Forelimb muscle (tissue), 1 donor: ENCODE results near the gene HYAL2. TPM values are rescaled to one million over a fixed set of nuclear protein-coding genes. Genes with fewer than 3 reads are reported as not detected.

Experiments used
- DNase-seq: peaks from one replicate; pipeline ENCODE4 v3.0.0-alpha.2; 2013; ENCODE audit warnings: low read depth
- polyA plus RNA-seq: library from polyadenylated mRNA; unstranded; fragments of 120-200 nt; gene quantifications from one replicate; pipeline ENCODE4 v1.2.1, GENCODE V29; 2013; ENCODE audit not compliant: insufficient read length

Gene HYAL2
- polyA plus RNA-seq, 1 donor = 39.7 TPM

DNA sequence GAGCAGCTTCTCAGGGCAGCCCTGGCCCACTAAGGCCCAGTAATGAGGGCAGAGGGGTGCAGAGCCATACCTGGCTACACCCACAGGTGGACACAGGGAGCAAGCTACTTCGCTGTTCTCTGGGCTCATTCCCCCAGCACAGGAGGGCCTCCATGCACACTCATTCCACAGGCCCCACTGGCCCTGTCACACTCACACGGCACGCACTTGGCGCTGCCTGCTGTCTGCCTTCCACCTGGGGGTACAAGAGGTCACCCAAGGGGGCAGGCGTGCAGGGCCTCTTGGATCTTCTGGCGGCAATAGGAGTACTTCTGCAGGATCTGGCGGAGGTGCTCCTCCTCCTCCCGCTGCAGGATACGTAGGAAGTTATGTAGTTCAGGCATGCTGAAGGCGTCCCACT lies 7.8 kb upstream of the HYAL2 start:
- DNase-seq = no peak

DNA sequence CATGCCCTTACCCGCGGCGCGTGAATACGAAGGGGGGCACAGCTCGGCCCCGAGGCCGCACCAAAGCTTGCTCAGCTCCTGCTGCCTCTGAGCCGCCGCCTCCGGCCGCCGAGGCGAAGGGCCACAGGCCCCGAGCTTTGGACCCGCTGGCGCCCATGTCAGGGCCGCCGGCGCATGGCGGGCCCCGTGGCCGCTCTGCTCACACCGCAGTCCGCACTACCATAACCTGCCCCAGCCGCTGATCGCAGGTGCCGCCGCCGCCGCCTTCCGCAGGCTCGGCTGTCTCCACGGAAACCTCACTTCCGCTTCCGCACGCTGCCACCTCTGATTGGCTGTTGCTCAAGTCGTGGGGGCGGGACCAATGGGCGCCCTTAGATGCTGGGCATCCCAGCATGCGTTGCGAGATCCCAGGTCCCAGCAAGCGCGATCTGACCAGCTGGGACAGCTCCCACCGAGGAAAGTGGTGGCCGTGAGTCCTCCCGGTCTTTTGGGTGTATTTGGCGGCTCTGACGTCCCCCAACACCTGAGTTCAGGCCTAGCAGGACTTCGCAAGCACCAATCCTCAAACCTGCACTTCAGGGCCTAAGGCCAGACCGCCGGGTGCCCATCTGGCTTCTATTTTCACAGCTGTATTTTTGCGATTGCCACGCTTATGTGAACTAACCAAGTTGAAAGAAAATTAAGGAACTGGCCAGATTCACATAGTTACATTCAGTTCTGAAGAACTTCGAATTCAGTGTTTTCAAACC lies 5.6 kb upstream of the HYAL2 start, which contains the start of gene TUSC2:
TSS of gene TUSC2 (minus strand) at position 281 of the 749 bp plus-strand sequence. CDS start at position 157, 124 bp downstream.
- DNase-seq = peak; percentile 83

DNA sequence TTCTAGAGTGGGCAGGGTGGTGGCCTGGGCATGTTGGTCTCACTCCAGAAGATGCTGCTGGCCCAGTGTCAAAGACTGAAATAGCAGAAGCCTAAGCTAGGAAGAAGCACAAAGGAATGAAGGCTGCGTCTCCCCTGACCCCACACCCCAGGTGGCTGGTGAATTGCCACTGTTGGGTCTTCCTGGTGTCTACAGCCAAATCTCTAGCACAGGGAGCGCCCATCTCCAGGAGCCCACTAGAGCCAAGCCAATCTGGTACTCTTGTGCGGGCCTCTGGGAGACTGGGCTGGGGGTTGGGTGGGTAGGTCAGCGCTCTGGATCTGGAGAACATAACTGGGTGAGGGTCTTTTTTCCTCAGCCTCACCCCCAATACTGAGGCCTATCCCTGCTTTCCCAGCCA lies 4.6 kb upstream of the HYAL2 start:
- DNase-seq = no peak

DNA sequence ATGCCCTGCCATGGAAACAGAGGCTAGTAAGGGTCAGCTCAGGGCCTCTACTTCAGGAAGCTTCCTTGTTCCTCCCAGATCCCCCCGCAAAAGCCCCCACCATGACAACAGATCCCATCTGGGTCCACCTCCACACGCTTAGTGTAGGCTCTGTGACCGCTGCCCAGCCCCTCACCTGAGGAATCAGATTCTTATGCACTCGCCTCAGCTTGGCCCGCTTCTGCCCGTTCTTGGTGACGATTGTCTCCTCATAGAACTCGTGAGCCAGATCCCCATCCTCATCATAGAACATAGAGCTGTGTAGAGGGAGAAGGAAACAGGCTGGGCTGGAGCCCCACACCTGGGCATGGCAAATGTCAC lies 3.6 kb upstream of the HYAL2 start:
- no peak for DNase-seq

DNA sequence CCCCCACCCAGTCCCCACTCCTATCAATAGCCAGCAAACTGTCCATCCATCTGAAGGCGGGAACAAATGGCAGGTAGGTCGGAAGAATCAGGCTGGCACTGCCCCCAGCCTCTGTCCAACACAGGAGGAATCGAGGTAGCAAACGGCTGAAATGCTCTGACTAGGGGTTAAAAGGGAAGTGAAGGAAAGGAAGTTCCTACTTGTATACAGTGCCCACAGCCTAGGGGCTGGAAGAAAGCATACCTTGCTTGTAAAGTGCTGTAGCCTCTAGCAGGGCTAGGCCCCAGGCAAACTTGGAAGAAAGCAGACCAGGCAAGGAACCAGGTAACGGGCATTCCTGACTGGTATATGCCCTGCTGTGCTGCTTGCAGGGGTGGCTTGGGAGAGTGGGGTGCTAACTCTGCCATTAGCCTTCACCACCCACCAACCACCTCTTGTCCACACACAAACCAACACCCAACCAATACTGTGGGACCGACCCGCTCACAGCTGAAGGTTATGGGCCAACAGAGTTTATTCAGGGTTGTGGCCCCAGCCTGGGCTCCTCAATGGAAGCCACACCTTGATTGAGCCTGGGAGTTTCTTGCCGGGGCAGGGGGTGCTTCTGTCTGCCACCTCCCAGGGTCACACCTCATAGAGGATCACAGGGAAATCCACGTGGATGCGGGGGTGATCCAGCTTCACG lies 3.1 kb upstream of the HYAL2 start:
- no peak for DNase-seq

DNA sequence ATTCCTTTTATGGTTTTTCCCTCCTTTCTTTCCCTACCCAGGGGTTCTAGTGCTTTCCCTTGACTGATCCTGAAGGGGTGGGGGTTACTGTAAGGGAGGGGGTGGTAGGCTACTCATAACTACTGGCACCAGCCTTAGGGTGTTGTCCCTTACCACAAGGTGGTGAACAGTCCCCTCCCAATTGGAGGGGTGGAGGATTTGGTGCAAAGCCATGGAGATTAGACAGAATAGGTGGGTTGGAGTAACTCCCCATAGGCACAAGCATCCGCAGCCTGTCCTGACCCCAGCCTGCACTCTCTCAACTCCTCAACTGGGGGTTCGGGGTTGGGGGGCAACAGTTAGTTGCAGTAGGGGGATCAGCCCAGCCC lies 2.6 kb upstream of the HYAL2 start:
- DNase-seq = no peak

DNA sequence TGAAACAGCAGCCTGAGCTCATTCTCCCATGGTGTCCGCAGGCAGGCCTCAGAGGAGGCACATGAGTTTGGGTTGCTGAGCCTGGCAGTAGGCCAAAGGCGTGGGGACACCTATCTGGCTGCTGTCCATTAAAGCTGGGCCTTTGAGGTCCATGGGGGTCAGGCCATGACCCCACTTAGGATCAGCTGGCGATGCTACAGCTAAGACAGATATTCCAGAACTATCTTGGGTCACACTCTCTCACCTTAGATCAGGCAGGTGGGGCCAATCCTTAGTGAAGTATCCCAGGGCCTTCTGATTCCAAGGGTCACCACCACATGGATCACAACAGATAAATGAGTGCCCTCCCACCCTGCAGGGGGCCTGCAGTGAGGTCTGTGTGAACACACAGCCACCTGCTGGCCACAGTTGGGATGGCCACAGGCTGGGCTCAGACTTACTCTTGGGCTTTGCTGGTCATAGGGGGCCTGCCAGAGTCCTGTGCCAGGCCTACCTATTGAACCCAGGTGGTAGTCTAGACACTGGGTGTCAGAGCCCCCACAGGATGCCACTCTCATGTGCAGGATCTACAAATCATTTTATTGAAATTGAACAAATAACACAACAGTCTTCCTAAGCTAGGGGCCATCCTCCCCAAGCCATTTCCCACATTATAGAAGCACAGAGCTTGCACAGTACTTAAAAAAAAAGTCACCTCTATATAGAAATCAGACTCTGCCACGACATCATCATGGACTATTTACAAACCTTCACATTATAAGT lies 2.0 kb upstream of the HYAL2 start:
- no peak for DNase-seq

DNA sequence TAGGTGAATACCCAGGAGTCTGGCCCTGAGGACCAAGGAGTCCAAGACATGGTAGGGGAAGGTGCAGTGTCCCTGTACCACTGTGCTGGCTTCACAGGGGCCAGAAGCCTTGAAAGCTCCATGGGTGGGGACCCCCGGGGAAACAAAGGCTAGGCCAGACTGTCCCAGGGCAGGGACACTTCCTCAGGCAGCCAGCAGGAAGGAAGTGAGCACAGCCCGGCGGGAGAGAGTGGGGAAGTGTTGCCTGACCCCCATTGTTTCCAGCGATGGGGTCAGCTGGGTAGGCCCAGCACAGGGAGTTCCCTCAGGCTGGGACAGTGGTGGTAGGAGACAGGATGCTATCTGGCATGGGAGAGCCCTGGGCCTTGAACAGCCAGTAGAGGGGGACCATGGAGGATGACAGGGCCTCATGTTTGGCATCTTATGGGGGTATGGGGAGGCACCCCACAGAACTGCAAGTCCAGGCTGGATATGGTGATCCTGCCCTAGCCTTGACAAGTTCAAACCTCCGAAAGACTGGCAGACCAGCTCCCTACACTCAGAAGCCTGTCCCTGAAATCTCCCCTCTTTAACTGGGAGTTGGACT lies 1.2 kb upstream of the HYAL2 start:
- no peak for DNase-seq

DNA sequence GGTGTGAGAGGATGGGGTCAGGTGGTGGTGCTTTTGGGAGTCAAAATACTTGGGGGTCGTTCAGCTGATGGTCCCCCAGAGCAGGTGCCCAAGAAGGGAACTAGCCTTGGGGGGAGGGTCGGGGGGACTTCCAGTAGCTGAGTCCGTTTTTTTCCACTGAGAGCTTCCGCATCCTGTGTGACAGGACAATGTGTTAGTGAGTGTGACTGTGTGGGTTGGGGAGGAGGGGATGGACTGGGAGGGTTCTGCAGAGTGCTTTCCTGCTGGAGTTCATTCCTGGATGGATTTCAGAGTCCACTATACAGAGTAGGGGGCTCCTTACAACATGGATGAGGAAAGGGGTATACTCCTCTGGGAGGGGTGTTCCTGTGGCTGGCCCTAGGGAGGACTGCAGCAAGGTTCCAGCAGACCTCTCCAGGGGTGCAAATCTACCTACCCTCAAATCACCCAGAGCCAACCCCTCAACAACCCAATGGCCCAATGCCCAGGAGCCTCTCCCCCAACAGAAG lies 601 bp upstream of the HYAL2 start:
- DNase-seq = no peak

DNA sequence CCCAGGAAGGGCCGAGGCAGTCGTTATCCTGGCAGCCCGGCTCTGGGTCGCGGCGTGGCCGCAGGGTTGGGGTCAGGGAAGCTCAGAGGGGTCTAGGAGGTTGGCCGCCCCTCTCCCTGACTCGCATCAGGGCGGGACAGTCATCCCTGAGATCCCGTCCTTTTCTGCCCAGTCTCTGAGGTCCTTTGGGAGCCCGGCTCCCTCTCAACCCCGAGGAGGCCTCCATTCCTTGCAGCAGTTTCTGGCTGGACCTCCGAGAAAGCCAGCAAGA lies 495 bp downstream of the HYAL2 start:
- DNase-seq = no peak

DNA sequence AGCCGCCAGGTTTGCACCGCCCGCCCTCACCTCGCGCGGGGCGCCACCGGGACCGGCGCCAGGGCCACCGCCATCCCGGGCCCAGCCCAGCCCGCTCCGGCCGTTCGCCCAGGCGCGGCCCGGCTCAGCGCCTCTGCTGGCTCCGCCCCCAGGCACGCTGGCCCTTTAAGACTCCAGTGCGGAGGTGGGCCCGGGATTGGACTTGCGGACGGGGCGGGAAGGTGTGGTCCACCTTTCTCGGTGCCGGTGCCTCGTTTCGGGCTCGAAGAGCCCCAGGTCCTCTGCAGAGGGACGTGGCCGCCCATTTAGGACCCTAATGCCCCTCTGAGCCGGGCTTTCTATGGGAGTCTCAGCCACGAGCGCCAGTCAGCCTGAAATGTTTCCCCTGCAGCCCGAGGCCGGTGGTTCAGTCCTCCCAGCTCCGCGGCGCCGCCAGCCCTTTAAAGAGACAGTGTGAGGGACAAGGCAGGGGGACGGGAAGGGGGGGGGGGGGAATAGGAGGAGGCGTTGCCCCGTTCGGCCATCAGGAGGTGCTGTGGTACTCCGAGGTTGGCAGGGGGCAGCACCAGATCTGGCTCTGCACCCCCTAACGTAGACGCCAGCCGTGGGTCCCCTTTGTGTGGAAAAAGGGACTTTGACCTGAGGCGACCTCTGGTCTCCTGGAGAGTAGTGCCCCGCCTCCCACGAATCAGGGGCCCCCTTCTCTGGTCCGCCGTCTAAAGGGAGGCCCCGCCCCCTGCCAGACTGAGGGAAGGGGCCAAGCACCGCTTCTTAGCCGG lies 1.0 kb downstream of the HYAL2 start:
- no peak for DNase-seq

DNA sequence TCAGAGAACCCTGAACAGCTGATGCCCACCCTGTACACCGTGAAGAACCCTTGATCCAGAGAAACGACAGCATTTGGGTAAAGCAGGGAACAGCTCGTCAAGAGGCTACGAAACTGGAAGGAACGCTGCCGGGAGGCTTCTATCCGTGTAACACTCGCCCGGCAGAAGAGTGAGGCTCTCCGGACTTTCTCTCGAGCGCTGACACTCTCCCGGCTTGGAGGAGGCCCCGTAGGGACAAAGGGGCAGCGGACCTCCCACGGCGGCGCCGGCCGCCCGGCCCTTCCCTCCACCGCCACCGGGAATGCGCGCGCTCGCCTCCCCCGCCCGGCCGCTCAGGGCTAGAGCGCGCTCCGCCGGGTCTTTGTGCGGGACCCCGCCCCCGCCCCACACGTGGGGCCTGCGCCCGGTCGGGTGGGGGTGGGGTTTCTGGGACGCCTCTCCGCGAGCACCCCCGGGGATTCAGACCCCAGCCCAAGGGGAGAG lies 1.7 kb downstream of the HYAL2 start:
- DNase-seq = no peak

DNA sequence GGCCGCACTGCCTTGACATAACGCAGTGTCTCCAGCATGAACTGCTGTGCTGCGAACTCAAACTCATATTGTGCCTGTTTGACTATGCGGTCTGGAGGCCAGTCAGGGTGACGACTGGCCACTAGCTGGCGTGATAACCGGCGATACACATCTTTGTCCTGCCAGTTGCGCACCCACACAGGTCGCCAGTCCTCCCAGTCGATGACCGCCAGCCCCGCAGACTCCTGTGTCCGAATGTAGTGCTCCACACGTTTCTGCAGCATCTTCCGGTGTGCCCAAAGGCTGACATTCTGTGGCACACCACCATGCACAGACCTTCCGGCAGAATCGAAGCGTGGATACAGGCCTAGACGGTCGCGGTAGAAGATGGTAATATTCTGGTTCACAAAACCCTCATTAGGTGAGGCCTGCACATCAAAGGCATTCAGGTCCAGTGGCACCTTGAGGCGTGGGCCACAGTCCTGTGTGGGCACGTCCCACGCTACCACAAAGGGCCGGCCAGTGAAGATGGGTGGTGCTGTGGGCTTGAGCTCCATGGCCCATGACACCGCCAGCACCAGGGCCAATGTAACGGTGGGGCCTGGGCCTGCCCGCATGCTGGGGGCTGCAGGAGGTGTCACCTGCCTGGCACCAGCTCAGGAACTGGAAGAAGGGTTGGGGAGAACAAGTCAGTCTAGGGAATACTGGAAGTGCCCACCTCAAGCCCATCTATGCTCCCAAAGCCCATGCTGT lies 2.5 kb downstream of the HYAL2 start:
- DNase-seq = no peak

DNA sequence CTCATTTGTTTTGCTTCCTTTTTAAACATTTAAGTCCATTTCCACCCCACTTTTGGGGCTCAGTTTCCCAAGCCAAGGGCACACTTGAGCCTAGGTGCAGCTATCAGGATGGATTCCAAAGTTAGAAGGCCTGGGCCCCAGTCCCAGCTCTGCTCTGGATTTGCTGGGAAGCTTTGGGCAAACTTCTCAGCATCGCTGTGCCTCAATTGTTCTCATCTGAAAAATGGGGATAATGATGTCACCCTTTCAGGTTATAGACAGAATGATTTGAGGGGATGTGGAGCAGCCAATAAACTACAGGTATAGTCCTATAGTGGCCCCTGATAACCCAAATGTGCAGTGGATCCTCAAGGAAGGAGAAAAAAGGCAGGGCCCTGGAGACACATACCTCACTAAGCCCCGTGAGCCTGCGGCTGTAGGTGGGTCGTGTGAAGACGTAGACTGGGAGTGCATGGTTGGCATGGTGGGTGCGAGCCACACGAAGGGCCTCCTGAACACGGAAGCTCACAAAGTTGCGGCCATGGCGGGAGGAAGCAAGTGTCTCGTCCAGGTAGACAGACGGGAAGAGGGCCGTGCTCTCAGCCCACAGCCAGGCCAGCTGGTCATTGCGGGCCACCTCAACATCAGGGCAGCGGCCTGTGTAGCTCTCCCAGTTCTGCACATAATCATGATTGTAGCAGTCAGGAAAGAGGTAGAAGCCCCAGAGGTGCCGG lies 3.2 kb downstream of the HYAL2 start:
- no peak for DNase-seq

DNA sequence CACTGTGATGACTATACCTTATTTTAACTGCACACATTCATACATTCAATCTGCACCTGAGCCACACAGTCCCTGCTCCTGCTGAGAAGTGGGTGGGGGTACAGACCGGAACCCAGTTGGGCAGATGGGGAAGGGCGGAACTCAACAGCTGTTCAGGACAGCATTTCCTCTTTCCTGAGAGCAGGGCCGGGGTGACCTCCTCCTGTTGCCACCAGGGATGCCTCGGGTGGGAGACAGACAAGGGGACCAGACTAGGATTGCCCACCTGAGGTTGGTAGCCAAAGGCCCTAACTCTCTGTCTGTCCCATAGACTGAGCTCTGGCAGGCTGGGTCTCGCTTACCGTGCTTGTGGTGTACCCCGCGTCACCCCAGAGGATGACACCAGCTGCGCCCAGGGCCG lies 3.9 kb downstream of the HYAL2 start:
- no peak for DNase-seq

DNA sequence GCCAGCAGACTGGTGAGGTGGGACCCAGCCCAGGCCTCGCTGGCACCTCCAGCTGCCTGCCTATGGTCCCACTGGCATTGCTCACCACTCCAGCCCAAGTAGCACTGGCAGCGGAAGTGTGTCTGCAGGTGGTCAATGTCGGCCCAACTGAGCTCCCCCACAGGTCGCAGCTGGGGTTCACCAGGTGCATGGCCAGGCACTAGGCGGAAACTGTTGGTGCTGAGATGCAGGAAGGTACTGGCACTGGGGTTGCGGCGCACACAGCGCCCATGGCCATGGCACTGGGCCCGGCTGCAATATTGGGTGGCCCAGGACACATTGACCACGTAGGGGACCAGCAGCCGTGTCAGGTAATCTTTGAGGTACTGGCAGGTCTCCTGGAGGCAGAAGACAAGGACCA lies 4.4 kb downstream of the HYAL2 start:
- no peak for DNase-seq

DNA sequence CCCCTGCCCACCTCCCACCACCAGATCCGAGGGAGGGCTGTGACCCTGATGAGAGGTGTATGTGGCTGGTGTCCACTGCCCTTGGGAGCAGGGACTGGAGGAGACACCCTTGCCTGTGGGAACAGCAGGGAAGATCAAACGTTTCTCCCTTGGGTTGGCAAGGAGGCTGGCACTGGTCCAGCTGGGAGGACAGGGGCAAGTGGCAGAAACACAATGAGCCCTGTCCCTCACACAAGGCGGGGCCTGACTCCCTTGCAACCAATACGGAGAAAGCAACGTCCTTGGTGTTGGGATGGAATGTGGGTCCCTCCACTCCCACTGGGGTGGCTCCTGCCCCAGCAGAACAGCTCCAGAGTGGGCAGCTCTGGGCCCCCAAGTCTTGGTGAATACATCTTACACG lies 5.2 kb downstream of the HYAL2 start:
- no peak for DNase-seq

DNA sequence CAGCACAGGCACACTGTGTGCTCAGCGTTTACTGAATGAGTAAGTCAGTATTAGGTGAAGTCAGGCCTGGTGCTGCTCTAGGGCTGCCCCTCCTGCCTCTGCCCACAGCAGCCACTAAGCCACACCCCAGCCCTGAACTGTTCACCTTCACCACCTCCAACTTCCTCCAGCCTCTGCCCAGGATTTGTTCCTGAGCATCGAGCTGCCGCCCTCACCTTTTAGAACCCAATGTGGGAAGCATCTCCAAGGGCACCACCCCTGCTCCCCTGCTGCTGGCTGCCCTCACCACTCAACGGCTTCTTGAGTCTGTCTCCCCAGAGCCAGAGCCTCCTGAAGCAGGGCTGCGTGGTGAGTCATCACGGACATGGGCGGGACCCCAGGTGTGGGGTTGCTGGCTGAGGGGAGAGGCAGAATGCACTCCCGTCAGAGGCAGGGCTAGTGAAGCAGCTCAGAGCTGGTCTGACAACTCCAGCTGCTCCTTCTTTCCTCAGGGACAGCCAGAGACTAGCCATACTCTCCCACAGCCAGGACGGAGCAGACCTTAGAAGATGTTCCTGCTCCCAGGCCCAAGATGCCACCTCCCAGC lies 5.8 kb downstream of the HYAL2 start:
- no peak for DNase-seq

DNA sequence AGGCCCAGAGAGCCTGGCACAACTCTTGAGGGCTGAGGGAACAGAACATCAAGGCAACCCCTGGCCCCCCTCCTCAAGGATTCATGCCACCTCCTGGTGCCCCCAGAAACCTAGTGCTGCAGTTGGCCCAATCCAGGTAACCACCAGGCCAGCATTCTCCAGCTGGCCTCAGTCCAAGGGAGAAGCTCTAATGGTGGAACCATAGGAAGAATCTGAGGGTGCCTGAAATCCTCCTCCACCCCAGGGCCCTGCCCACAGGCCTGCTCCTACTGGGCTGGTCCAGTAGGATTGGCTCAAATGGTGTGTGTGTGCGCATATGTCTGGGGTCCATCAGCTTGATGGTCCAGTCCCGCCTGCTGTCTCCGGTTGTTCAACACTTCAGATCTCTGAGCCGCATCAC lies 7.7 kb downstream of the HYAL2 start:
- DNase-seq = no peak

DNA sequence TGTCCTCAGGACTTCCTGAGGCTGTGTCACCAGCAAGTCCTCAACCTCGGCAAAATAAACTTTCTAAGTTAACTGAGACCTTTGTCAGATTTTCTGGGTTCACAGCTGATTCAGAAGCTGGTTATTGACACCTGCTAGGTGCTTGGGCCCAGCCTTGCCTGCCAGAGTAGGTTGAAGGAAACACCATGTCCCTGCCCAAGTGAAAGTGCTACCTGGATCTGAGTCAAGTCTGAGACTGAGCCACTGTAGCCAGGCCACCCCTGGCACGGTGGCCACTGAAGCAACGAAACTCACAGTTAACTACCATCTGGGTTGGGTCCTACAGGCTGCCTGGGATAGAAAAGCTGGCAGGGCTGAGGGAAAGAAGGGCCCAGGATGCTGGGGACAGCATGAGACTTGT lies 8.2 kb downstream of the HYAL2 start:
- DNase-seq = no peak
